Activated naive CD4-positive, alpha-beta T cell treated with anti-CD3 and anti-CD28 coated beads, Interleukin-2, amount 50 U/mL, for 16 hours (primary cell): ENCODE data around the gene ARFGEF2.
"Not testable (repeated sequence)": the region's sequence is repeated elsewhere in the genome, so short reads cannot be mapped to it uniquely, and the experiment has no call there.

ENCODE experiments used
- DNase-seq: peaks from one replicate; pipeline ENCODE4 v3.0.0-alpha.2; 2020

The ARFGEF2 gene

DNA sequence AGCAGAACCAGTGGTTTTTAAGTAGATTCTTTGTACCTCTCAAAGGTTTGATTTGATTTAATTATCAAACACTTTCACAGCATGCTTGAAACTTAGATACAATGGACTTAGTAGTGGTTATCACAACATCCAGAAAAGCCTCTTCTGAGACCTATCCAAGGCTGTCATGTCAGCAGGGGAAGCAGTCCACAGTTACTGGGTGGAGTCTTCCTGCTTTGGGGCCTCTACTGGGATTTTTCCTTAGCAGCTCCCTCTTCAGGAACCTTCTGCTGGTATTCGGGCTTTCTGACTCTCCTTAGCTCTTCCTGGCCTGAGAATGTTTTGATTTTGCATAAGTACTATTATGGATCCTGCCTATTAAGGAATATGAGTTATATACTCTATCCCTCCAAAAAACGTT is 36.0 kb downstream of the ARFGEF2 start:
- DNase-seq, result no peak

DNA sequence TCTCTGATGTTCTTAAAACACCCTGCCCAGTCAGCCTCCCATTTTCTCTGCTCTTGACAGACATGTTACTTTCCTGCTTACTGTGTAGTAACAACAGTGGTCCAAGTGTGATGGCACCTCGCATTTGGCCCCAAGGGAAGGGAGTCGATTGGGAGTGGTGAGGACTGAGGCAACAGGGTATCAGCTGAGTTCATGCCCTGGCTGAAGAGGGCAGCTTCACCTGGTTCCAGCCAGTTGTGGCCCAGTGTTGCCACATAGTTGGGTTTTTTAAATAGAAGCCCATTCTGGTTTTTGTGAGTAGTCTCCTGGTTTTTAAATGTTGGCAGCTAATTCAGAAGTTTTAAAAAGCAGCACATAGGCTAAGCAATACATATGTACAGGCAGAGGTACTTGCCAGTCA is 37.2 kb downstream of the ARFGEF2 start:
- DNase-seq, result no peak

DNA sequence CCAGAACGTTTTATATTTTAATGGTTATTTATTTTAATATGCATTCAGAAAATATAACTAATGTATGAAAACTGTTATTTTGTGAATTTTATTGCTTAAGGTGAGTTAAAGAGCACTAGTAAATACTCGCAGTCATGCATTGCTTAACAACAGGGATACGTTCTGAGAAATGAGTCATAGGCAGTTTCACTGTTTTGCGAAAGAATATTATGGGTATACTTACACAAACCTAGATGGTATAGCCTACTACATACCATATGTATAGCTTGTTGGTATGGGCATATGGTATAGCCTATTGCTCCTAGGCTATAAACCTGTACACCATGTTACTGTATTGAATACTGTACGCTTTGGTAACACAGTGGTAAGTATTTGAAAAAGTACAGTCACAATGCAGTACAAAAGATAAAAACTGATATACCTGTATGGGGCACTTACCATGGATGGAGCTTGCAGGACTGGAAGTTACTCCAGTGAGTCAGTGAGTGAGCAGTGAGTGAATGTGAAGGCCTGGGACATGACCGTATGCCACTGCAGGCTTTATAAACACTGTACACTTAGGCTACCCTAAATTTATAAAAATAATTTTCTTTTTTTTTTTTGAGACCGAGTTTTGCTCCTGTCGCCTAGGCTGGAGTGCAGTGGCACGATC is 38.5 kb downstream of the ARFGEF2 start:
- no peak for DNase-seq

DNA sequence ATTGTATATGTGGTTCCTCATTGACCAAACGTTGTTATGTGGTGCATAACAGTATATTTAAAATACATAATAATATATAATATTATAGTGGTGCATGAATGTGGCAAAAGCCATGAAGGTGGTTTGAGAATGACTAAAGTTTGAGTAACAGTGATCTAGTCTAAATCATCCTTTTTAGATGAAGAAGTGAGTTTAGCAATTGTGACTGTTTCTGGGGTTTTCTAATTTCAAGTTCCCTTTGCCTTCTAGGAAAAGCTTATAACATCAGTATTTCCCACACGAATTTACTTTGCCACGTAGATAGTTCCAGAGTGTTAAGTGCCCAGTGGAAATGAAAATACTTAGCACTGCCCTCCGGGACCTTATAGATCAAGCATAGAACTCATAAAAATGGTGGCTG is 40.9 kb downstream of the ARFGEF2 start:
- DNase-seq, result no peak

DNA sequence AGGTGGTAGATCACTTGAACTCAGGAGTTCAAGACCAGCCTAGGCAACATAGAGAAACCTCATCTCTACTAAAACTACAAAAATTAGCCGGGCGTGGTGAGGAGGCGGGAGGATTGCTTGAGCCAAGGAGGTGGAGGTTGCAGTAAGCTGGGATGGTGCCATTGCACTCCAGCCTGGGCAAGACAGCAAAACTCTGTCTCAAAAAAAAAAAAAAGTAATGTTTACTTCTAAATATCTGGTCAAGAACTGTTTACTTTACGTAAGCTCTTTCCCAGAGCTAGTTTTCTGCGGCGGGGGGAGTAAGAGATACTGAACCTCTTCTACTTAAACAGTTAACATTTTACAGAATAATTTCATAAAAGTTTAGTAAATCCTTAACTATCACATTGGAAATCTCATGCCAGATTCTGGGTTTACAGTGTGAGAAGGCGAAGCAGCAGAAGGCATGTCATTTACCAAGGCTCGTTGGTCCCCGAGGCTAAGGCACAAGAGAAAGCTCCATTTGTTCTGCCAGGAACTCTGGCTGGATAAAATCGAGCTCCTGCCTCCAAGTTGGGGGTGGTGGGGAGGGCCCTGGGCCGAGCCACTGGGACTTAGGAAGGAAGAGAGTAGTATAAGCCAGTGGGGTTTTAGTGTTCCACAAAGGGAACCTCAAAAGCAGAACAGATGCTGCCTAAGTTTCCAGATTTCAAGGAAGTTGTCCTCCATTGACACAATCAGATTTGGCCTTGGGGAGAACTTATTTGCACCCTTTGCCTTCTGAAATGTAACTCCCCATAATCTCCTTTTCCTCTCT is 41.7 kb downstream of the ARFGEF2 start:
- no peak for DNase-seq

DNA sequence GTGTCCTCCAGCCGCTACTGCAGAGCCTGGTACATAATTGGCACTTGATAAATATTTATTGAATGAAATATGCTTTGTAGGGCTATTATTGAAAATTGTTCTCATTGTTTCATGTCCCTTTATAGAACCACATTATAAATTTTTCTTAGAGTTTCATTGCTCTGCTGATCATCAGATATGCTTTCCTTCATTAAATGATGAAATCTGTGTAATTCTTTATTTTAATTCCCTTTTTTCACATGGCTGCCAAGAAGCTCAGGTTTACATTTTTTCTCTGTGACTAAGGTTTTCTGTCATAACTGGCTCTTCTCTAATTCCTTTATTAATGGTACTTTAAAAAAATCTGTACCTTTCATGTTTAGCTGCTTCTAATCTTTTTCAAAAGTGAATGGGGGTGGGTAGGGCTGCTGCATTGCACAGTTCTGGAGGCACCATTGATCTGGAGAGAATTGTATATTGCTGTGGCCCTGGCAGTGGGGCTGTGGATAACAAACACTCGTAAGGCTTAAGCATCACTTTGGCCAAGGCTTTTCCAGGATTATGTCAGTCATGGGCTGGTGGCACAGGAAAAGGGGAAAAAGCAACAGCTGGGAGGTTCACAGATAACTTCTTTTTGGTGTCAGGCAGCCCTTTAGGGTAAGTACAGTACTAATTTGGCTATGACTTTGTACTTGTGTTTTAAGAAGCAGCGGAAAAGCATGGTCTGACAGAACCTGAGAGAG is 43.8 kb downstream of the ARFGEF2 start:
- DNase-seq, result no peak

DNA sequence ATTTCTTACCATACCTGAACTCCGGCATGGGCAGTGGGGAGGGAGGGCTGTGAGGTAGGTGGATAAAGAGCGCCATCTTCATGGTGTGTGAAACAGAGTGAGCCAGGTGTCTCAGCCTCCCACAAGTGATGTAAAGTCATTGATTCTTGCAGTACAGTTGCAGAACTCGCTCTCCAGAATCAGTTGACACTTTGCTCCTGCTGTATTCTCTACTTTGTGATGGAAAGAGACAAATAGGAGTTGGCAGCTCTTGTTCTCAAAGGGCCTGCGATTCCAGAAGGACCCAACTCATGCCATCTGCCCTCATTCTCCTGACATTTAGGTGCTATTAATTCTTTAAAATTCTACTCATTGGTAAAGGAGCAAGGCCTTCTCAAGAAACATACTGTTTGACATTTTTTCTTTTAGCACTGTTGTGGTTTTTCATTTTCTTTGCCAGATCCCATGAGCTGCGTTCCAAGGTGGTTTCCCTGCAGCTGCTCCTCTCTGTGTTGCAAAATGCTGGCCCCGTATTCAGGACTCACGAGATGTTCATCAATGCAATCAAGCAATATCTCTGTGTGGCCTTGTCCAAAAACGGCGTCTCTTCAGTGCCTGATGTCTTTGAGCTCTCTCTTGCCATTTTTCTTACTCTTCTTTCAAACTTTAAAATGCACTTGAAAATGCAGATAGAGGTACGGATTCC is 49.3 kb downstream of the ARFGEF2 start:
- no peak for DNase-seq

DNA sequence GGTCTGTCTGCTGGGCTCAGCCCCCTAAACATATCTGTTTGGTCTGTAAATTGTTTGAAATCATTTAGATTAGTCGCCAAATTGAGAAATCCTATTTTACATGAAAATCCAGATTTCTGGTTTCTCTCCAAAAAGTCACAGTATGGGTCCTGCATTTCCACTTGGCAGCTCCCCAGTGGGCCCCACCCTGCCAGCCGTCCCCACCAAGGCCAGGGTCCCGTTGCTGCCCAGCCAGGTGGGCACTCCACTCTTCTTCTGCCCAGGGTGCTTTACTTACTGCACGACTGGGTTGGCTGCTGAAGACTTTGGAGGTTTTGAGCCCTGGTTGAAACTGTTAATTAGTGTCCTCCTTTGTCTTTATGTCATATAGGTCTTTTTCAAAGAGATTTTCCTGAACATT is 50.4 kb downstream of the ARFGEF2 start:
- no peak for DNase-seq

DNA sequence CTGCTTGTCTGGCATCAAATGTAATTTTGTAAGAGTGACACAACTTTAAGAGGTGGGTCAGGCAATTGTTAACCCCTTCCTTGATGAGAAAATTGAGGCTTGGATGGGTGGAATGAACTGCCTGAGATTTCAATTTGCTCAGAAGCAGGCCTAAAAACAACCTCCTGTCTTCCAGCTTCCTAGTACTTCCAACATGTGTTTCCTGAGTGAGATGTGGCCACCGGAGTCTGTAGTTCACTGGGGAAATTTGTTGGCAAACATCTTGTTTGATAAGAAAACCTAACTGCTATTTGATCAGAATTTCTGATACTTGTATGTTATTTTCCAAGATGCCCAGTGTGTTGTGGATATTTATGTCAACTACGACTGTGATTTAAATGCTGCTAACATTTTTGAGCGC is 51.3 kb downstream of the ARFGEF2 start:
- no peak for DNase-seq

DNA sequence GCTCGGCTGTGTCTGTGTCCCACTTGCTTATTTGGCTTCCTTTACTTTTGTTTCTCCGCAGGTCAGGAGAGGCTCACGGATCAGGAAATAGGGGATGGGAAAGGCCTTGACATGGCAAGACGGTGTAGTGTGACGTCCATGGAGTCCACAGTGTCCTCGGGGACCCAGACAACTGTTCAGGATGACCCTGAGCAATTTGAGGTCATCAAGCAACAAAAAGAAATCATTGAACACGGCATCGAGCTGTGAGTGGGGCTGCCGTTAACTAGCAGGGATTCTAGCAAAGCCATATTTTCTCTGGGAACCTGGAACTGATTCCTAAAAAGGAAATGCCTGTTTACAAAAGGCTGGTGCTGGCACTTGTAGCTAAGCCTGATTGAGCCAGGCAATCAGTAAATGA is 54.4 kb downstream of the ARFGEF2 start:
- no peak for DNase-seq

DNA sequence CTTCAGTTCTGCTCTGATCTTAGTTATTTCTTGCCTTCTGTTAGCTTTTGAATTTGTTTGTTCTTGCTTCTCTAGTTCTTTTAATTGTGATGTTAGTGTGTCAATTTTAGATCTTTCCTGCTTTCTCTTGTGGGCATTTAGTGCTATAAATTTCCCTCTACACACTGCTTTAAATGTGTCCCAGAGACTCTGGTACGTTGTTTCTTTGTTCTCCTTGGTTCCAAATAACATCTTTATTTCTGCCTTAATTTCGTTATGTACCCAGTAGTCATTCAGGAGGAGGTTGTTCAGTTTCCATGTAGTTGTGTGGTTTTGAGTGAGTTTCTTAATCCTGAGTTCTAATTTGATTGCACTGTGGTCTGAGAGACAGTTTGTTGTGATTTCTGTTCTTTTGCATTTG is 58.5 kb downstream of the ARFGEF2 start:
- not testable (repeated sequence) for DNase-seq

DNA sequence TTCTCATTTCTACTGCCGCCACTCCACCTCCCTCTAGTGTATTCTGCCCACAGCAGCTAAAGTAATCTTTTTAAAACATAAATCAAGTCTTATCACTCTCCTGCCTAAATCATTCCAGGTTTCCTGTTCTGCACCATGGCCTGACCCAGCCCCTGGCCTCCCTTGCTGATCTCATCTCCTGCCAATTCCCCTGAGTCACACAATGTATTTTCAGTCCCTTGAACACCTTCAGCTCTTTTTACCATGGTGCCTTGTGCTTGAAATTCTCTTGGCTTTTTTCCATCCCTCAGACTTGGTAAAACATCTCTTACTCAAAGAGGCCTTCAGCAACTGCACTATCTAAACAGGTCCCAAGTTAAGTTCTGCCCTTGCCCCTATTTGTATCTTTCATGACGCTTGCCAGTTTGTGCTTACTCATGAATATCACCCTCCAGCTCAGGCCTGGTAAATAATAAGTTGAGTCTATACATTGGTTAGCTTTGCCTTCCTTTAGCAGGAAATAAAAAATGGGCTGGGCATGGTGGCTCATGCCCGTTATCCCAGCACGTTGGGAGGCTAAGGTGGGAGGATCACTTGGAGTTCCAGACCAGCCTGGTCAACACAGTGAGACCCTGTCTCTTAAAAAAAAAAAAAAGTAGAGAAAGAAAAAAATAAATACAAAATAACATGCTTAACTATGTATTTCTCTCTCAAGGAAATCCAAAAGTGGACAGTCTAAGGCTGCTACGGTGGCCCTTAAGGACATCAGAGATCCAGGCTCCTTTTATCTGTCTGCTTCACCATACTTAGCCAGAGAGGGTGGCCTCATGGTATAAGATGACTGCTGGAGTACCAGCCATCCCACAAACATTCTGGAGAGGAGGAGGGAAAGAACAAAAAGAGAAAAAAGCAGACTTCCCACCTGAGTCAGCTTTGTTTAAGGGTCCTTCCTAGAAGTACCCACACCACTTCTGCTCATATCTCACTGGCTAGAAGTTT is 62.2 kb downstream of the ARFGEF2 start:
- no peak for DNase-seq

DNA sequence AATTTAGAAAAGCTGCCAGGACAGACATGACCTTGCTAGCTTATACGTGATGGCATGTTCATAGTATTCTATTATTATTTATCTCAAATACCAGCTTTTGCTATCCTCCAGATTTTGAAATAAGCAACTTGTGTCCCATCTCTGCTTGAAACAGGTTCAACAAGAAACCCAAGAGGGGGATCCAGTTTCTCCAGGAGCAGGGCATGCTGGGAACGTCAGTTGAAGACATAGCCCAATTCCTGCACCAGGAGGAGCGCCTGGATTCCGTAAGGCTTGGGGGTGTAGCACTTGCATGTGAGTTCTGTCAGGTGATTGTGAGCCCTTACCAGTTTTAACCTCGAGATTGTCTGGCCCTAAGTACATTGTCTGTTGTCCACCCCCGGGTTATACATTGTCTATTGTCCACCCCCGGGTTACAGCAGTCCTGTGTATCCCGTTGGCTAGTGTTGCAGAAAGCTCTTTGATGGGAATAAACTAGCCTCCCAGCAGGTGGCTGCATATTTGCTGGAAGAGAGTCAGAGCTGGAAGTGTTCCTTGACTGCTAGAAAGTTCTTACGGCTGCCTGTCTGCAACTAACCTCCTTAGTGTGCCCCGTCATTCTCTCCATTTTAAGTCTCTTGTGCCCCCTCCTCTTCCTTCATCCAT is 63.2 kb downstream of the ARFGEF2 start:
- DNase-seq, result no peak

DNA sequence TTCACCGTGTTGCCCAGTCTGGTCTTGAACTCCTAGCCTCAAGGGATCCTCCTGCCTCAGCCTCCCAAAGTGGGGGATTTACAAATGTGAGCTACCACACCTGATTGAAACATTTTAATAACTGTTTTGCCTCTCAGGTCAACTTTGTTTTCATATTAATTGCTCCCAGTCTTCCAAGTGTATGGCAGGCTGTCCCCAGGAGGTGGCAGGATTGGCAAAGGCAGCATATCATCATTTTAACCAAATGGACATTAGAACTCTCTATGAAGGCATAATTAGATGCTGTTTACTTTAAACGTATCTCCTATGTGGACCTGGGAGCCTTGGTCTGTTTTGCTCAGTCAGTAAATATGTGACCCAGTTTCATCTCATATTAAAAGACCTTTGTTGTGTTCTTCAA is 65.4 kb downstream of the ARFGEF2 start:
- DNase-seq, result no peak

DNA sequence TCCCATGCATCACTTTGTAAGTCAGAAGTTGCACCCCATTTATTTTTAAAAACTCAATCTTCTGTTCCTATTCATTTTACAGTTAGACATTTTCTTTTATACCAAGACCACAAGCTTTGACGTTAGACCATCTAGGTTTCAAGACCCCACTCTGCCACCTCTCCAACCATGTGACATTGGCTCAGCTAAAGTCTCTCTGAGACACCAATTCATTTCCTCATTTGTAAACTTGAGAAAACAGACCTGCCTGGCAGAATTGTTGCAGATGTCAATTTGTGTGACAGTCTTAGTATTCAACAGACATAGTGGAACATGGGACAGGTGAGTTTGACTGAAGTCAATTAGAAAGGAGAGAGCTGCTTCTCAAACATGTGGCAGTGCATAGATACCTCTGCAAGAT is 69.0 kb downstream of the ARFGEF2 start:
- no peak for DNase-seq

DNA sequence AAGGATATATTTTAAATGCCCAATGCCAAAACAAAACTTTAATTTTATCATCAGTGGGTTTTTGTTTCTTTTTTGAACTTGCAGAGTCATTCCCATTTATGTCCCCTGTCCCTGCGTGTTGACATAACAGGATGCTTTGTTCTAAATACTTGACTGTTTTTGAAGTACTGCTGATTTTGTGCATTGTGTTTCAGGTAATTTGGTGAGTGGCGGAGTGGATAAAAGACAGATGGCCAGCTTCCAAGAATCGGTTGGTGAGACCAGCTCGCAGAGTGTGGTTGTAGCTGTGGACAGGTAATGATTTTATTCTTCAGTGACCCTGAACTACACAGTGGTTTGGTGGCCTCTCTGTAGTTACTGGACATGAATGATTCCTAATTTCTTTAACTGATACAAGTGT is 74.1 kb downstream of the ARFGEF2 start:
- no peak for DNase-seq

DNA sequence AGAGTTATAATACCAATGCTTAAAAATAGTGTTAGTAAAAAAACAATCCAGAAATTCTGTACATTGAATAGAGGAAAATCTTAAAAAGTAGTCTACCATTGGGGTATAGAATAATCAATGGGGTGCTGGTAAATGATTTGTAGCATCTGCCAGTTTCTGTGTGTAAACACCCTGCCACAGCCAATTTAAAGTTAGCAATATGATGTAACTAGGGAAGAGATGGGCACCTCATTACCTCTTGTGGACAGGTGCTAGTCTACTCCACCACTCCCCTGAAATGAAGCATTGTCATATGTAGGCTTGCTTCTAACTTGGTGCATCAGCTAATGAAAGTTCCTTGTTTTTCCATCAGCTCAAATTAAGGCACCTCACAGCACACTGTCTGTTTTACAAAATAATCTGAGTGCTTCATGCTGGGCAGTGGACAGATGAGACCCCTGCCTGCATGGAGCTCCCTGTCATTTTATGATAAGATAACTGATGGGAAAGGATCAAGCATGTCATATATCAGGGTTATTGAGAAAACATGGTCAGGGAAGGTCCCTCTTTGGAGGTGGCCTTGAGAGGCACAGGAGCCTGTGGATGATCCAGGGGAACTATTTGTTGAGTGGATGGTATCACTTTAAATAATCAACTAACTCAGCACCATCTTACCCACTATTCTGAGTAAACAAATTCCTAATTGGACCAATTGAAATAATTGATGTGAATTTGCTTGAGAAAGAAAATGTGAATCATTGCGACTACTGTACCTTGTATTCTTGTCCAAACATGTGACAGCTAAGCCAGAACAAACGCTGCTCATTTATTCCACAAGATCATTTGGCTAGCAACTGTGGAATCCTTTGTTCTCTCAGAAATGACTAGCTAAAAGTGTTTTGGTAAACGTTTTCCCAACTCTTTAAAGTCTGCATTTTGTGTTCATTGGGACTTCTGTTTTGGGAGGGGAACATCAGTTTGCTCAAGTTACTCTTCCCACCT is 78.7 kb downstream of the ARFGEF2 start:
- no peak for DNase-seq

DNA sequence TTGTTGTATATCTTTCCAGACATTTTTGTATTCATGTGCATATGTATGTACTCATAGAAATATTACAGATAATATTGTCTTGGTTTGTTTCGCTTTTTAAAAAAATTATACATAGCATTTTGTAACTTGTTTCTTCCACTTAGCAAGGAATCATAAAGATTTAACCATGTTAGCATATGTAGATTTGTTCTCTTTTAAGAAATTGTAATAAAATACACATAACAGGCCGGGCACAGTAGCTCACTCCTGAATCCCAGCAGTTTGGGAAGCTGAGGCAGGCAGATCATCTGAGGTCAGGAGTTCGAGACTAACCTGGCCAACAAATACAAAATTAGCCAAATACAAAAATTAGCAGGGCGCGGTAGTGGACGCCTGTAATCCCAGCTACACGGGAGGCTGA is 80.2 kb downstream of the ARFGEF2 start:
- DNase-seq, result no peak

DNA sequence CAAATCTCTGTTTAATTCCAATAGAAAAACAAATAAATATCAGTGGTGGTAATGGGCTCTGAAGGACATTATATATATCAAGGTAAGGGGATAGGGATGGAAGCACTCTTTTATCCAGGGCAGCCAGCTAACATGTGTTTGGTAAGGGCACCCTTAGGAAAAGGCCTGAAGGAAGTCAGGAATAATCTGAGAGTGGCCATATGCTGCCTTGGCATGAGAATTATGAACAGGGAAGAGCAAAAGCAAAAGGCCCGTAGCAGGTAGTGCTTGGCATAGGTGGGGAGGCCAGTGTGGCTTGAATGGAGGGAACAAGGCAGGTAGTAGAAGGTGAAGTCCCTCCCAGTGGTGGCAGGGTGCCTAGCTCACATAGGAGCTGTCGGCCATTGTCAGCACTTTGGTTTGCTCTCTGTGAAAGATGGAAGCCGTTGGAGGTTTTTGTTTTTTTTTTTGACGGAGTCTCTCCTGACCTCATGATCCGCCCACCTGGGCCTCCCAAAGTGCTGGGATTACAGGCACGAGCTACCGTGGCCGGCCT is 85.0 kb downstream of the ARFGEF2 start:
- no peak for DNase-seq
